Measurements from ENCODE around the gene ITGB2. TPM values are rescaled to one million over a fixed set of nuclear protein-coding genes. Genes with fewer than 3 reads are reported as not detected.

Gene ITGB2
- total RNA-seq, 1 experiment from 2014 or later = 45.1 TPM

GRCh38 chr21:44907966-44908895 is 12.5 kb downstream of the ITGB2 start:
- Histone ChIP-seq H3K9ac (ENCODE audit: low read length) (no peak overlapping the region), H3K9me3 (ENCODE audit: low read length) (no peaks in the 10 kb centered on the region), H3K27ac (ENCODE audit: low read length) (no peak overlapping the region), H3K4me1 (ENCODE audit: insufficient read depth, low read length) (peaks cover 31% of the 10 kb centered on the region), H3K36me3 (ENCODE audit: low read depth, low read length) (no peaks in the 10 kb centered on the region), H3K9me2 (replicated peaks; ENCODE audit: low read length) (no peaks in the 10 kb centered on the region), H3K79me2 (ENCODE audit: low read length) (peaks cover 7% of the 10 kb centered on the region; the same call in 1 of the 2 replicates), H3K27me3 (ENCODE audit: low read length) (no peaks in the 10 kb centered on the region), H3K4me2 (ENCODE audit: low read length) (no peak overlapping the region), H2AFZ (ENCODE audit: low read length) (no peak overlapping the region), H3K4me3 (ENCODE audit: low read length) (no peak overlapping the region), H4K20me1 (ENCODE audit: low read length) (no peaks in the 10 kb centered on the region), H3F3A (ENCODE audit: low read length, unreplicated experiment) (no peaks in the 10 kb centered on the region)
- ATAC-seq = no peak
- POLR2A ChIA-PET (ENCODE audit: unreplicated experiment) = no interaction called here
- CTCF ChIA-PET = no interaction called here
- no peak for DNase-seq
- no TSS peak for BruUV-seq (replicated peaks)
- intact Hi-C loops (cut with micrococcal nuclease) = no loop called here
- TF ChIP-seq EZH2 (IDR thresholded peaks at IDR 0.05; ENCODE audit: low read length, unreplicated experiment) = no peak
- no peak for TF ChIP-seq CTCF (conservative IDR thresholded peaks at IDR 0.05; ENCODE audit: low read depth, low read length)
- TF ChIP-seq EZH2phosphoT487 (IDR thresholded peaks at IDR 0.05; ENCODE audit: borderline replicate concordance, low read length) = no peak

- no peaks in the 10 kb centered on the region for H3K9me2 ChIP-seq (replicated peaks; ENCODE audit: low read length)
- ATAC-seq (no peak), DNase-seq (no peak)
- ChIA-PET POLR2A (ENCODE audit: unreplicated experiment) (no interaction called here), CTCF (no interaction called here)
- intact Hi-C loops (cut with micrococcal nuclease) = no loop called here
- H3K9me3 ChIP-seq (ENCODE audit: low read length) = no peaks in the 10 kb centered on the region
- TF ChIP-seq CTCF (conservative IDR thresholded peaks at IDR 0.05; ENCODE audit: low read depth, low read length) (no peak), EZH2 (IDR thresholded peaks at IDR 0.05; ENCODE audit: low read length, unreplicated experiment) (no peak), EZH2phosphoT487 (IDR thresholded peaks at IDR 0.05; ENCODE audit: borderline replicate concordance, low read length) (no peak)
- no peaks in the 10 kb centered on the region for H4K20me1 ChIP-seq (ENCODE audit: low read length)
- BruUV-seq (replicated peaks) = no TSS peak
- H3K4me2 ChIP-seq (ENCODE audit: low read length) = no peak overlapping the region
- H3K9ac ChIP-seq (ENCODE audit: low read length) = no peak overlapping the region
- peaks cover 7% of the 10 kb centered on the region; the same call in 1 of the 2 replicates for H3K79me2 ChIP-seq (ENCODE audit: low read length)
- H3K27ac ChIP-seq (ENCODE audit: low read length) = no peak overlapping the region
- H2AFZ ChIP-seq (ENCODE audit: low read length) = no peak overlapping the region
- H3K4me1 ChIP-seq (ENCODE audit: insufficient read depth, low read length) = peaks cover 27% of the 10 kb centered on the region
- peaks cover 2% of the 10 kb centered on the region for H3F3A ChIP-seq (ENCODE audit: low read length, unreplicated experiment)
- H3K27me3 ChIP-seq (ENCODE audit: low read length) = no peaks in the 10 kb centered on the region
- H3K4me3 ChIP-seq (ENCODE audit: low read length) = no peak overlapping the region
- H3K36me3 ChIP-seq (ENCODE audit: low read depth, low read length) = peaks cover 6% of the 10 kb centered on the region
Measured at GRCh38 chr21:44907225-44907965, 13.3 kb downstream of the ITGB2 start.
